ENCODE results near the gene LIPE.

DNA sequence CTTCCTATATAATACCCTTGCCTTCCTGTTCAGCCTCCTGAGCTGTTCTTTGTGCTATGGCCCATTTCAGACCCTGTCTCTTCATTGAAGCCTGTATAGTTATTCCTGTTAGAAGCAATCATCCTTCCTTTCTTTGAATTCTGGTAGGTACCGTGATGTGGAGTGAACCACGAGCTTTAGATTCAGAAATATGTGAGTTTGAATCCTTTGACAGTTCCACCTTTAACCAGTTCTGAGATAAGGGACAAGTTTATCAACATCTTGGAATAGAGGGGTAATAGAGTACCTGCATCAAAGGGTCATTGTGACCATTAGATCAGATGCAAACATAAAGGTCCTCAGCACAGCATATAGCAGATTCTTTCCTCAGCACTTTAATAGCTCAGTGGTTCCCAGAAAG, 27.9 kb upstream of the LIPE start:
- TF ChIP-seq, protein P1, sequence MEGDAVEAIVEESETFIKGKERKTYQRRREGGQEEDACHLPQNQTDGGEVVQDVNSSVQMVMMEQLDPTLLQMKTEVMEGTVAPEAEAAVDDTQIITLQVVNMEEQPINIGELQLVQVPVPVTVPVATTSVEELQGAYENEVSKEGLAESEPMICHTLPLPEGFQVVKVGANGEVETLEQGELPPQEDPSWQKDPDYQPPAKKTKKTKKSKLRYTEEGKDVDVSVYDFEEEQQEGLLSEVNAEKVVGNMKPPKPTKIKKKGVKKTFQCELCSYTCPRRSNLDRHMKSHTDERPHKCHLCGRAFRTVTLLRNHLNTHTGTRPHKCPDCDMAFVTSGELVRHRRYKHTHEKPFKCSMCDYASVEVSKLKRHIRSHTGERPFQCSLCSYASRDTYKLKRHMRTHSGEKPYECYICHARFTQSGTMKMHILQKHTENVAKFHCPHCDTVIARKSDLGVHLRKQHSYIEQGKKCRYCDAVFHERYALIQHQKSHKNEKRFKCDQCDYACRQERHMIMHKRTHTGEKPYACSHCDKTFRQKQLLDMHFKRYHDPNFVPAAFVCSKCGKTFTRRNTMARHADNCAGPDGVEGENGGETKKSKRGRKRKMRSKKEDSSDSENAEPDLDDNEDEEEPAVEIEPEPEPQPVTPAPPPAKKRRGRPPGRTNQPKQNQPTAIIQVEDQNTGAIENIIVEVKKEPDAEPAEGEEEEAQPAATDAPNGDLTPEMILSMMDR (conservative IDR thresholded peaks at IDR 0.05; ENCODE audit: low read length), result no peak
- TF ChIP-seq EZH2phosphoT487 (IDR thresholded peaks at IDR 0.05; ENCODE audit: borderline replicate concordance), result no peak
